Upper lobe of left lung (tissue), 4 donors: ENCODE measurements around the gene SDK2.

Source experiments
- POLR2AphosphoS5 ChIP-seq, 2 donors: sonication (generic); formaldehyde crosslinking; IDR thresholded peaks; one replicate each; pipeline ENCODE4 v1.5.1; 2017; ENCODE audit warnings: antibody characterized with exemption in 2 of 2
- TF ChIP-seq, protein P1 (sequence below), 6 experiments: fragments of 450-650 bp in 4 of 6; fragments of 200-600 bp in 2 of 6; sonication (generic) in 2 of 6; IDR thresholded peaks; one replicate each; pipeline ENCODE4 v1.5.1; 2016 to 2019; ENCODE audit warnings: antibody characterized with exemption in 6 of 6

GRCh38 chr17:73560661-73561060 lies 83.6 kb downstream of the SDK2 start:
- TF ChIP-seq, protein P1, sequence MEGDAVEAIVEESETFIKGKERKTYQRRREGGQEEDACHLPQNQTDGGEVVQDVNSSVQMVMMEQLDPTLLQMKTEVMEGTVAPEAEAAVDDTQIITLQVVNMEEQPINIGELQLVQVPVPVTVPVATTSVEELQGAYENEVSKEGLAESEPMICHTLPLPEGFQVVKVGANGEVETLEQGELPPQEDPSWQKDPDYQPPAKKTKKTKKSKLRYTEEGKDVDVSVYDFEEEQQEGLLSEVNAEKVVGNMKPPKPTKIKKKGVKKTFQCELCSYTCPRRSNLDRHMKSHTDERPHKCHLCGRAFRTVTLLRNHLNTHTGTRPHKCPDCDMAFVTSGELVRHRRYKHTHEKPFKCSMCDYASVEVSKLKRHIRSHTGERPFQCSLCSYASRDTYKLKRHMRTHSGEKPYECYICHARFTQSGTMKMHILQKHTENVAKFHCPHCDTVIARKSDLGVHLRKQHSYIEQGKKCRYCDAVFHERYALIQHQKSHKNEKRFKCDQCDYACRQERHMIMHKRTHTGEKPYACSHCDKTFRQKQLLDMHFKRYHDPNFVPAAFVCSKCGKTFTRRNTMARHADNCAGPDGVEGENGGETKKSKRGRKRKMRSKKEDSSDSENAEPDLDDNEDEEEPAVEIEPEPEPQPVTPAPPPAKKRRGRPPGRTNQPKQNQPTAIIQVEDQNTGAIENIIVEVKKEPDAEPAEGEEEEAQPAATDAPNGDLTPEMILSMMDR (IDR thresholded peaks at IDR 0.05), result no peak
- no peak for TF ChIP-seq POLR2AphosphoS5 (IDR thresholded peaks at IDR 0.05)
